OCI-LY7 (cell line): Measurements from ENCODE around the gene CCDC78. TPM values are rescaled to one million over a fixed set of nuclear protein-coding genes. Genes with fewer than 3 reads are reported as not detected.

ENCODE experiments used
- BruUV-seq: library from RNA; stranded (reverse); fragments of 400-500 nt; replicated peaks from 2 replicates; lab custom pipeline; 2021; lab: Mats Ljungman, UMichigan
- CTCF ChIA-PET: fragments of 300-600 bp; sonication (Branson Sonifier 250); formaldehyde crosslinking; loops from one replicate; lab custom pipeline; 2022; ENCODE audit warnings: antibody characterized with exemption; ENCODE audit not compliant: unreplicated experiment; lab: Charles Lee
- POLR2A ChIA-PET: fragments of 300-600 bp; sonication (Branson Sonifier 250); formaldehyde crosslinking; loops from one replicate; lab custom pipeline; 2022; ENCODE audit warnings: antibody characterized with exemption; lab: Charles Lee
- DNase-seq: peaks from one replicate; pipeline ENCODE4 v3.0.0-alpha.2; 2015; ENCODE audit warnings: low spot score
- H2AFZ ChIP-seq: fragments of 200-600 bp; sonication (generic), shearing (Covaris generic); 2 replicates; pipeline ENCODE4 v1.6.1; 2014; ENCODE audit warnings: mild to moderate bottlenecking, antibody characterized with exemption, low read length, moderate library complexity
- H3K27ac ChIP-seq: fragments of 200-600 bp; sonication (generic); 2 replicates; pipeline ENCODE4 v1.5.1; 2014; ENCODE audit warnings: mixed run types, low read depth, mild to moderate bottlenecking, moderate library complexity, low read length, inconsistent platforms; ENCODE audit not compliant: poor library complexity, severe bottlenecking
- H3K36me3 ChIP-seq: fragments of 200-600 bp; sonication (generic); 2 replicates; pipeline ENCODE4 v1.6.1; 2014; ENCODE audit warnings: mild to moderate bottlenecking, antibody characterized with exemption, low read length, moderate library complexity, mixed read lengths; ENCODE audit not compliant: insufficient read depth
- H3K4me1 ChIP-seq: fragments of 200-600 bp; sonication (generic); 2 replicates; pipeline ENCODE4 v1.5.1; 2014; ENCODE audit warnings: mild to moderate bottlenecking, low read length; ENCODE audit not compliant: insufficient read depth, poor library complexity, severe bottlenecking
- H3K4me2 ChIP-seq: fragments of 200-600 bp; sonication (generic); 2 replicates; pipeline ENCODE4 v1.6.1; 2014; ENCODE audit warnings: mild to moderate bottlenecking, low read length
- H3K4me3 ChIP-seq: fragments of 200-600 bp; sonication (generic); 2 replicates; pipeline ENCODE4 v1.5.1; 2014; ENCODE audit warnings: mild to moderate bottlenecking, low read depth, low read length; ENCODE audit not compliant: poor library complexity, severe bottlenecking
- H3K79me2 ChIP-seq: fragments of 200-600 bp; sonication (generic); 2 replicates; pipeline ENCODE4 v1.6.1; 2016; ENCODE audit warnings: low read depth, mild to moderate bottlenecking, low read length, moderate library complexity, mixed read lengths; ENCODE audit not compliant: insufficient read depth
- H3K9me2 ChIP-seq: fragments of 200-600 bp; sonication (generic); 2 replicates; pipeline ENCODE4 v1.6.1; 2016; ENCODE audit warnings: mild to moderate bottlenecking, low read length, mixed read lengths; ENCODE audit not compliant: insufficient read depth
- H3K9me3 ChIP-seq: fragments of 200-600 bp; sonication (generic); 2 replicates; pipeline ENCODE4 v1.6.1; 2014; ENCODE audit warnings: mild to moderate bottlenecking, mixed run types, low read length, mixed read lengths
- H4K20me1 ChIP-seq: fragments of 200-600 bp; sonication (generic); 2 replicates; pipeline ENCODE4 v1.6.1; 2014; ENCODE audit warnings: mild to moderate bottlenecking, antibody characterized with exemption, low read length, moderate library complexity, mixed read lengths; ENCODE audit not compliant: insufficient read depth
- CTCF ChIP-seq: fragments of 200-600 bp; sonication (generic); conservative IDR thresholded peaks from 2 replicates; pipeline ENCODE4 v1.5.1; 2014; ENCODE audit warnings: mild to moderate bottlenecking, antibody characterized with exemption, low read length, moderate library complexity, mixed read lengths
- EZH2phosphoT487 ChIP-seq: fragments of 200-600 bp; sonication (generic); IDR thresholded peaks from 2 replicates; pipeline ENCODE4 v1.6.1; 2018; ENCODE audit warnings: low read depth, borderline replicate concordance, mild to moderate bottlenecking, mixed run types, antibody characterized with exemption, low read length, moderate library complexity, mixed read lengths
- intact Hi-C: fragments of 100-400 bp; cut with micrococcal nuclease; formaldehyde crosslinking; loops from one replicate; pipeline ENCODE4 v1.10.0; 2022; ENCODE audit not compliant: unreplicated experiment
- total RNA-seq, 2 experiments: library from RNA; depleted of rRNA in 1 of 2; stranded (reverse); fragments of >200 nt in 1 of 2; shearing (Covaris generic) in 1 of 2; gene quantifications; 2 replicates each; pipeline ENCODE4 v1.2.3, GENCODE V29; 2014 to 2022

The CCDC78 gene
- total RNA-seq, 2 experiments from 2014 or later, result 25.8 to 57.9 TPM

- TF ChIP-seq EZH2phosphoT487, result no peak
- TF ChIP-seq CTCF, result no peak
- no peaks in the 10 kb centered on the region for H3K9me2 ChIP-seq
- H2AFZ ChIP-seq, result no peak overlapping the region
- peaks cover 17% of the 10 kb centered on the region; the same call in 1 of the 2 replicates for H3K79me2 ChIP-seq
- CTCF ChIA-PET, result no interaction called here
- peaks cover 24% of the 10 kb centered on the region for H3K4me1 ChIP-seq
- no peaks in the 10 kb centered on the region for H3K9me3 ChIP-seq
- intact Hi-C loops, result no loop called here
- H3K27ac ChIP-seq, result no peak overlapping the region
- no peak overlapping the region for H3K4me3 ChIP-seq
- H3K36me3 ChIP-seq, result peaks cover 32% of the 10 kb centered on the region
- BruUV-seq, result no TSS peak
- POLR2A ChIA-PET, result no interaction called here
- H4K20me1 ChIP-seq, result peaks cover 5% of the 10 kb centered on the region; the same call in 1 of the 2 replicates
- H3K4me2 ChIP-seq, result no peak overlapping the region
- DNase-seq, result no peak
These were observed 48.7 kb downstream of the CCDC78 start for GRCh38 chr16:677316-678190.

- BruUV-seq, result no TSS peak
- no peak for TF ChIP-seq EZH2phosphoT487
- no peak for TF ChIP-seq CTCF
- Histone ChIP-seq H3K4me2 (no peak overlapping the region), H3K4me3 (no peak overlapping the region), H3K9me2 (no peaks in the 10 kb centered on the region), H2AFZ (no peak overlapping the region), H3K27ac (no peak overlapping the region), H3K79me2 (peaks cover 14% of the 10 kb centered on the region; the same call in 1 of the 2 replicates), H3K9me3 (no peaks in the 10 kb centered on the region), H3K36me3 (peaks cover 32% of the 10 kb centered on the region), H3K4me1 (peaks cover 22% of the 10 kb centered on the region), H4K20me1 (peaks cover 5% of the 10 kb centered on the region; the same call in 1 of the 2 replicates)
- no peak for DNase-seq
- intact Hi-C loops, result no loop called here
- POLR2A ChIA-PET, result no interaction called here
- CTCF ChIA-PET, result no interaction called here
These were observed 49.3 kb downstream of the CCDC78 start for GRCh38 chr16:676913-677312.

- H3K27ac ChIP-seq, result no peak overlapping the region
- H3K36me3 ChIP-seq, result peaks cover 31% of the 10 kb centered on the region
- no peak overlapping the region for H3K4me3 ChIP-seq
- no peaks in the 10 kb centered on the region for H3K9me3 ChIP-seq
- peaks cover 19% of the 10 kb centered on the region for H3K4me1 ChIP-seq
- no peaks in the 10 kb centered on the region for H3K9me2 ChIP-seq
- H3K4me2 ChIP-seq, result no peak overlapping the region
- H4K20me1 ChIP-seq, result peaks cover 5% of the 10 kb centered on the region; the same call in 1 of the 2 replicates
- H2AFZ ChIP-seq, result no peak overlapping the region
- no peak for DNase-seq
- H3K79me2 ChIP-seq, result peaks cover 11% of the 10 kb centered on the region; the same call in 1 of the 2 replicates
- no TSS peak for BruUV-seq
- intact Hi-C loops, result no loop called here
- ChIA-PET CTCF (no interaction called here), POLR2A (no interaction called here)
- TF ChIP-seq CTCF, result no peak
These were observed 49.7 kb downstream of the CCDC78 start for GRCh38 chr16:676565-676902.
